Stimulated activated CD4-positive, alpha-beta T cell treated with anti-CD3 and anti-CD28 coated beads, Interleukin-1b, Interleukin-23, amount 100 ng/mL, for 1 hour (primary cell): Measurements from ENCODE around the gene CX3CL1.

Experiments used
- DNase-seq, 2 donors: peaks; one replicate each; pipeline ENCODE4 v3.0.0-alpha.2; 2020; ENCODE audit warnings: low read depth in 2 of 2

The CX3CL1 gene

DNA sequence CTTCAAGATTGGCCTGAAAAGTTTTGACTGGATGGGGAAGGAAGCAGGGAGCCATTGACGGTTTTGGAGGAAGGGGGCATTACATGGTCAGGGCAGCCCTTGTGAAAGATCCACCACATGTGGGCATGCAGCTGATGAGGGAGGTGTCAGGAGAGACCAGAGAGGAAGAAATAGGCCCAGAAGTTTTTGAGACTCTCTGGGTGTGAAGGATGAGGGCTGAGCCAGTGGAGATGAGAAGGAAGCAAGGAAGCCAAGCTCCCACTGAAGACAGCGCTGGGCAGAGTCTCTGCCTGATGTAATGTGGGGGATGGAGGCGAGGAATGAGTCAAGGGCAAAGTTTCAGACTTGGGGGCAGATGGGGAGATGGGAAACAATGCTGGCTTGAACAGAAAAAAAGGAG lies 32.8 kb downstream of the CX3CL1 start:
- no peak for DNase-seq

DNA sequence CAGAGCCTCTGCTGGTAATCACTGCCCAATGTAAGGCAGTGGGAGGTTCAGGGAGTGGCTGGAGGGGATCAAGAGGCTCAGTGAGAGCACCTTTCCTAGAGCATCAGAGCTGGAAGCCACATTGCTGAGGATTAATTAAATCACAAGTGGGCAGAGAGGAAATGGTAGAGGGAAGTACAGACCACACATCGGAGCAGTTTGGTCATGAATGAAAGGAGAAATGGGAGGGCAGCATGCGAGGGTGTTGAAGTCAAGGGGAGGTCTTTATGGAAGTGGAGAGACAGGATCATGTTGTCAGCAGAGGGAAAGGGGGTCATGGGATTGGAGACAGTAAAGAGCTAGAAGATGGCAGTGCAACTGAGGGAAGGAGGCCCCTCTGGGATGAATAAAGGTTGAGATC lies 34.6 kb downstream of the CX3CL1 start:
- DNase-seq = no peak

DNA sequence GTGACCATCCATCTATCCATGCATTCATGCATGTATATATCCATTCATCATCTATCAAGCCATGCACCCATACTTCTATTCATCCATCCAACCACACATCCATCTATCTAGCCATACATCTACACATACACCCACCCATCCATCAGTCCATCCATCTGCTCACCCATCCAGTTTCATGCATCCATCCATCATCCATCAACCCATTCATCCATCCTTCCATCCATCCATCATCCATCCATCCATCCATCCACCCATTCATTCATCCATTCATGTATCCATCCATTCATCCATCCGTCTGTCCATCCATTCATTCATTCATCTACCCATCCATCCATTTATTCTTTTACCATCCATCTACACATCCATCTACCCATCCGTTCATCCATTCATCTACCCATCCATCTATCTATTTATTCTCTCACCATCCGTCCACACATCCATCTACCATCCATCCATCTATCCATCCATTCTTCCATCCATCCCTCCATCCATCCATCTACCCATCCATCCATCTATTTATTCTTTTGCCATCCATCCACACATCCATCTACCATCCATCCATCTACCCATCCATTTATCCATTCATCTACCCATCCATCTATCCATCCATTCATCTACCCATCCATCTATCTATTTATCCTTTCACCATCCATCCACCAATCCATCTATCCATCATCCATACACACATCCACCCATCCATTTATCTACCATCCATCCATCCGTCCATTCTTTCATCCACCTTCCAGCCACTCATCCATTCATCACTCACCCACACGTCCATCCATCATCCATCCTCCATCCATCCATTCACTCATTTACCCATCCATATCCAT lies 35.4 kb downstream of the CX3CL1 start:
- DNase-seq = no peak

DNA sequence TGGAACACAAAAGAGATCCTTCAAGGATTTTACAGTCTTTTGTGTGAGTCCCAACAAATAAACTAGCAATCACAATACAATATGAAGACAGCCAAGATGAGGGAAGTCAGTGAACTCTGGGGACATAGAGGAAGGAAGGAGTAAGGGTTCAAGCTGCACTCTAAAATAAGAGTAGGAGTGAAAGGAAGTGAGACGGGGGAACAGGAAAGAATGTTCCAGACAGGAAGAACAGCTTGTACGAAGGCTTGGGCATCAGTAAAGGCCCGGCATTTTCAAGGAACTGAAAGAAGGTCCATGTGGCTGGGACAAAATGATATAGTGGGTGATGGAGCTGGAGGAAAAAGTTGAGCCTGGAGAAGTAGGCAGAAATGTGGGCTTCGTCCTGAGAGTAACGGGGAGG lies 36.8 kb downstream of the CX3CL1 start:
- DNase-seq = no peak

DNA sequence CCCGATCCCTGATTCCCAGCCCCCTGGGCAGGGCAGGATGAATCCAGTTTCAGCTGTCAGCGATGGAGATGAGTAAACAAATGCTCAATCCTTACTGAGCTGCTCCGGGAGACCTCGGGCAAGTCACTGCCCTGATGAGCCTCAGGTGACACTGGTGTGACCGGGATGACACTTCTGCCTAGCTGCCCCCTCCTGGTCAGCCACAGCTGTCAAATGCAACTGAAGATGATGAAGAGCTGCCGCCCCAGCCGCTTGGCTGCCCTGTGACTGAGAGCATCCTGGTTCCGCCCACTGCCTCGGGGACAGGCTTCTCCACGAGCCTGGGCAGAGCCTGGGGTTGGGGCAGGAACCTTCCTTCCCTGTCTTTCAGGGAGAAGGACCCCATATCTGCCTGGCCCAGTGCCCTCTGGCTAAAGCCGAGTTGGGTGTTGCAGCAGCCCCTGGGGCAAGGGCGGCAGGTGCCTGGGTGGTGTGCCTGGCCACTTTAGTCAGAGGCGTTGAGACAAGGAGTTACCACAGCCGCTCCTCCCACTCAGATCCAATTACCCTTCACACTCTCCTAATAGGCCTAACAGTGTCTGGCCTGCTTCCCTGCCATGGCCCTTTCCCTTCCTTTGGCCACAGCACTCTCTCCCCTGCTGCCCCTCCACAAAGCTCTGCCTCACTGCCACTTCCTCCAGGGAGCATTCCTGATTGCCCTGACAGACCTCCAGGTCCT lies 37.7 kb downstream of the CX3CL1 start:
- DNase-seq = no peak

DNA sequence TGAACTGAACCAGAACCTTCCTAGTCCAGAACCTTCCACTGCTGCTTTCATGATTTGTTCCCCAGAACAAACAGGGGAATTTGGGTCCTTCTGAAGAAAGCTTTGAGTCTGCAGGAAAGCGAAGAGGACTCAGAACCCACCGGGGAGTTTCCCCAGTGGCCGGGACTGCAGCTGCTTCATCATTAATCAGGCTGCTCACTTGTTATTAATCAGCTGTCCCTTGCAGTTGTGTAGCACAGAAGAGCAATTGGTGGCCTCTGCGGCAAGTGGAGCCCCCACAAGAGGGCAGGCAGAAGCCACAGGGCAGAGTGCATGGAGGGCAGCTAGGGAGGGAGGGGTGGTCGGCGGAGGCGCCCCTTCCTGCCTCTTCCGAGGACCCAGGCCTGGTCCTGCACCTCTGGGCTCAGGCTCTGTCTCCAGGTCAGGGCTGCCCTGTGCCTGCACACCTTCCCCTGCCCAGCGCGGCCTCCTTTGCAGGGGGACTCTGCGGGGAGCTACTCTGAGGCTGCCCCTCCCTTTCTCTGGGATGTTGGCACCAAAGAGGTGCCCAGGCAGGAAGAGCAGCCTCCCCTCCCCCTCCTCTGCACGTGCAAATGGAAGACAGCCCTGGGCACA lies 39.2 kb downstream of the CX3CL1 start:
- DNase-seq = no peak

DNA sequence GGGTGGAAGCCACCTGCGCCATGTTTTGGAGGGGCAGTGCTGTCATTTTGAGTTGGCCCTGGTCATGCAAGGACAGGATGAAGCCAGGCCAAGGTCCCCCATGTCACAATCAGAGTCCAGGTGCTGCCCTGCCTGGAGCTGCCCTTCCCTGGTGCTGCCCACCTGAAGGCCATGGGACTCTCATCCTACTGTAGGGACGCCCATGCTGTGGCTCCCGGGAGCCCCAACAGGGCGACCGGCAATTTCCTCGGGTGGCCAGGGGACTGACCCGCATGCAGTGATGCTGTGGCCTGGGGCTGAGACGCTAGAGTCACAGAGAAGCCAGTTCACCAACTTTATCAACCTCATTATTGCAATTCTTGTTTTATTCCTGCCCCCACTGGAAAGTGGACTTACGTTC lies 40.3 kb downstream of the CX3CL1 start:
- no peak for DNase-seq

DNA sequence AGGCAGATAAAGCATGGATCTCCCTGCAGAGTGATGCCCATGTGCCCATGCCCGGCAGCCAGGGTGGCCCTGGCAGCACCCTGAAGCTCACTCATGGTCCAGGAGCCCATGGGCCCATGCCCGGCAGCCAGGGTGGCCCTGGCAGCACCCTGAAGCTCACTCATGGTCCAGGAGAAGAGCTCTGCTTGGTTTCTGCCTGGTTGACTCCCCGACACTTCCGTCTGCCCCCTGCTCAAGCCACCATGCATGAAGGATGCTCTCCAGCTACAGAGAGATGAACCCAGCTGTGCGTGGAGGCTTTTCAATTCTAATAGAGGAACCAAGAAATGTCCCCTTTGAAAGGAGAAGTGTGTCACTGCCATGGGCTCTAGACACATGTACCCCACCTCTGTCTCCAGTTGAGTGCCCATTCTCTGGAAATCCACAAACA lies 41.0 kb downstream of the CX3CL1 start:
- no peak for DNase-seq

DNA sequence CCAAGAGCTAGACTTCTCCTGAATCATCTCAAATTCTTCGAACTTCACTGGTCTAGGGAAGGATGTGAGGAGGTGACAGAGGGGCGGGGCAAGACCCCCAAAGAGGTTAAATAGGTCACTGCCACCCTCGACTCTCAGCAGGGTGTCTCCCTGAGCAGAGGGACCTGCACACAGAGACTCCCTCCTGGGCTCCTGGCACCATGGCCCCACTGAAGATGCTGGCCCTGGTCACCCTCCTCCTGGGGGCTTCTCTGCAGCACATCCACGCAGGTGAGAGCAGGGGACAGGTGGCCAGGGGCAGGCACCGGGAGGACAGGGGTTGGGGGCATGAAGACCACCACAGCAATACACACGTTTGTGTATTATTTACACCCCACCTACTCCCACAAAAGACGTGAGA lies 41.4 kb downstream of the CX3CL1 start:
- DNase-seq = no peak

DNA sequence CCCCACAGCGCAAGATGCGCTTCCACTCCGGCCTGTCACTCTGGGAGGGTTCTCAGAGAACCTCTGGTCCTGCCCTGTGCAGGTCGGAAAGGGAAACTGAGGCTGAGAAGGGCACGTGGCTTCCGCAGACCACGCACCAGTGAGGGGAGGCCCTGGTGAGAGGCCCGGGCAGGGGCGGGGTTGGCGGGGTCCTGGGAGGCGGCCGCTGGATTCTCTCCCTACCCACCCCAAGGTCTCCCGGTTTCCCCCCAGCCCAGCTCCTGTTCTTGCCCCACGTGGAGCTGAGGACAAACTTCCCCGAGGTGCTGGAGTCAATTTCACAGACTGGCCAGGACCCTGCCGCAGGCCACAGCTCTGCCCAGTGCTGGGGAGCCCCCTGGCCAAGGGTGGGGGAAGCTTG lies 43.8 kb downstream of the CX3CL1 start:
- DNase-seq = no peak

DNA sequence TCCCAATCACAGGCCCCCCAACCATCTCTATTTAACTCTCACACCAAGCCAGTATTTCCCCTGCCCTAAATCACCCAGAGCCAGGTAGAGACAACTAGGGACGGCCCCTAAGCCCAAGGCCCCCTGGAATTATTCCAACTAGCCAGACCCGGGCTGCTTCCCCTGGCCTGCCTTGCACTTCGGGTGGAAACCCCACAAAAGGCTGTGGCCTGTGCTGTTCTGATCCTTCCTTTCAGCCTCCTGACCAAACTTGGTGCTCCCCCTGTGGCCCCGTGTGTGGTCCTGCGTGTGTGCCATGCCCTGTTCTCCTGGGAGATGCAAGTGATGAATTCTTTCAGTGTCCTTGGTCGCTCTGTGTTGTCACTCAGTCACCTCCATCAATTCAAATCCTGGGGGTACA lies 47.2 kb downstream of the CX3CL1 start:
- no peak for DNase-seq

DNA sequence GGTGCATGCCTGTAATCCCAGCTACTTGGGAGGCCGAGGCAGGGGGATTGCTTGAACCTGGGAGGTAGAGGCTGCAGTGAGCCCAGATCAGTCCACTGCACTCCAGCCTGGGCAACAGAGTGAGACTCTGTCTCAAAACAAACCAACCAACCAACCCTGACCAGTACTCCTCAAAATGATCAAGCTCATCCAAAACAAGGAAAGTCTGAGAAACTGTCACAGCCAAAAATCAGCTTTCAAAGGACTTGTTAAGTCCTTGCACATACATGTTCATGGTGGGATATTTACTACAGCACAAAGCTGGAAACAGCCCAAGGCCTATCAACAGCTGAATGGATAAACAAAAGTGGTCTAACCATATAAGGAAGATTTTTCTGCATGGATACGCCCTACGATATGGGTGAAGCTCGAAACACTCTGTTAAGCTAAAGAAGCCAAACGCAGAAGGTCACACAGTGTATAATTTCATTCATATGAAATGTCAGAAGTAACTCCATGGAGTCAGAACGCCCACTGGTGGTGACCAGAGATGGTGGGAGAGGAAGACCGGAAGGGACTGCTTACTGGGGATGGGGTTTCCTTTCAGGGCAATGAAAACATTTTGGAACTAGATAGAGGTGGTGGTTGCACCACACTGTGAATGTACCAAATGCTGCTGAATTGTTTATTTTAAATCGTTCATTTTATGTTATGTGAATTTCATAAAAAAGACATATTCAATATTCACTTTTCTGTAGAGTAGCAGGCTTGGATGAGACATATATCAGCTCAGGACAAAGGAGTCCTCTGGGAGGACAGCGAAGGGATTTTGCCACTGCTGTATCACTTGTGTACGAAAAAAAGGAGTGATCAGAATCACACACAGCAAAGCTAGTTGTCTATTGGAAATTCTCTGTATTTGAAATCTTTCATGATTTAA lies 50.0 kb downstream of the CX3CL1 start:
- DNase-seq = no peak

DNA sequence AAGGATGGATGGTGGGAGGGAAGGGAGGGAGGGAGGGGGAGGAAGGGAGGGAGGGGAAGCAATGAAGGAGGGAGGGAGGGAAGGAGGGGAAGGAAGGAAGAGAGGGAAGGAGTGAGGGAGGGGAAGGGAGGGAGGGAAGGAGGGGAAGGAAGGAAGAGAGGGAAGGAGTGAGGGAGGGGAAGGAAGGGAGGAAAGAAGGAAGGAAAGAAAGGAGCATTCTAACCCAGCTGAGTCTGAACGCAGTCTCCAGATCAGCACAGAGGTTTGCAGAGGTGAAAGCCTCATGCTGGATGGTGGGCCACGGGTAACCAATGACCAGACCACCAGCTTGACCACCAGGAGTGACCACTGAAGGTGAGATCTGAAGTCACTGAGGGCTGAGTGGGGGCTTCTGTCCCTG lies 50.9 kb downstream of the CX3CL1 start:
- DNase-seq = no peak

DNA sequence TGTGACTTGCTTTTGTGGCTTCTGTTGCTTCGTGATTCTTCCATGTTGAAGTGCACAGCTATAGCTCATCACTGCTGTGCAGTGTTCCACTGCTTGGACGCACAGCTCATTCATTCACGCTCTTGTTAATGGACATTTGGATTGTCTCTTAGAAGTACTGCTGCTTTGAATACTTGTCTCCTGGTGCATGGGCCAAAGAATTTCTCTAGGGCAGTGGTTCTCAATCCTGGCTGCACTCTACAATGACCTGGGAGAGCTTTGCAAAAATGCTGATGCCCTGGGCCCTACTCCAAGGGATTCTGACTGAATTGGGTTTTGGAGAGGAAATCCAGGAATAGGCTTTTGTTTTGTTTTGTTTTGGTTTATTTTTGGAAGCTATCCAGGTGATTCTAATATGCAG lies 52.3 kb downstream of the CX3CL1 start:
- no peak for DNase-seq

DNA sequence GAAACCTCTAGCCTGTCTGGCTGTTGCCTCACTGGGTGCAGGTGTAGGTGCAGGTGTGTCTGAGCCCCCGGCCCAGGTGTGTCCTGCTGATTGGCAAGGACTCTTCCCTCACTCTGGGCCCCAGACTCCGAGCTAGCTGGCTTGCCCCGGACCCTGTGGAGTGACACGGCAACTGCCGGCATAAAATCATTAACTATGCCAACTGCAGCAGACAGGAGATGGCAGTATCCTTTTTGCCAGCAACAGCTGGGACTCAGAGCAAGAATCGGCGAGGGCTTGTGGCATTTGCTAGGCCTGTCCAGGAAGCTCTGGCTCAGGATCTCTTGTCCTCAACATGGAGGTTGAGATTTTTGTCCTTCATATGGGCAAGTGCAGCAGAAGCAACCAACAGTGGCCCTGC lies 54.1 kb downstream of the CX3CL1 start:
- no peak for DNase-seq

DNA sequence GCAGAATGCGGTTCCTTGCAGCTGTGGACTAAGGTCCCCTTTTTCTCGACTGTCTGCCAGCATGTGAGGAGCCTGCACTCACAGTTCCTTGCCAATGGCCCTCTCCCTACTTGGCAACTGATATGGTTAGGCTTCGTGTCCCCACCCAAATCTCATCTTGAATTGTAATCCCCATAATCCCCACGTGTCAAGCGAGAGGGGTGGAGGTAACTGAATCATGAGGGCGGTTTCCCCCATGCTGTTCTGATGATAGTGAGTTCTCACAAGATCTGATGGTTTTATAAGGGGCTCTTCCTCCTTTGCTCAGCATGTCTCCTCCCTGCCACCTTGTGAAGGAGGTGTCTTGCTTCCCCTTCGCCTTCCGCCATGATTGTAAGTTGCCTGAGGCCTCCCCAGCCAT lies 55.0 kb downstream of the CX3CL1 start:
- DNase-seq = no peak

DNA sequence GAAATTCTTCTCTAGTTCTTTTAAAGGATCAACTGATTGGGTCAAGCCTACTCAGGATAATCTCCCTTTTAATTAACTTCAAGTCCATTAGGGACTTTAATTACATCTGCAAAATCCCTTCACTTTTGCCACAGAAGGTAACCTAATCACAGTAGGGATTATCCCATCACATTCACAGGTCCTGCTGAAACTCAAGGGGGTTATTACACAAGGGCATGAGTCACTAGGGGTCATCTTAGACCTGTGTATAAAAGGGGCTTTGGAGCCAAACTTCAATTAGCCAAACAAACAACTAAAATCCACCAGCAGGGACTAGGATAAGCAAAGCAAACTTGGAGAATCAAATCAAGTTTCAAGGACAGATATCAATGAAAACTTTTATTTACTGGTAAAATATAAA lies 55.5 kb downstream of the CX3CL1 start:
- no peak for DNase-seq

DNA sequence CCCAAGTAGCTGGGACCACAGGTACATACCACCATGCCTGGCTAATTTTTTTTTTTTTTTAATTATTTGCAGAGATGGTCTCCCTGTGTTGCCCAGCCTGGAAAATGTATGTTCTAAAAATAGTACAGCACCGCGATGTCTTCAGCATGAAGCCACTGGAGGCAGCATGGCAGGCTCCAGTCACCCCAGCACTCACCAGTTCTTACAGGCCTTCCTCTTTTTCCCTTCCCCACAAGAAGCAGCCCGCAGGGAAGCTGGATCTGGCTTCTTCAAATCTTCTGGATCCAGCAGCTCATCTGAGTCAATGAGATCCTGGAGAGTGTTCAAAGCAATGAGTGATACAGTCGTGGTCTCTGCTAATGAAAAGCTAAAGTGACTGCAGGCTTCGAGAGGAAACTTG lies 58.7 kb downstream of the CX3CL1 start:
- DNase-seq = no peak

DNA sequence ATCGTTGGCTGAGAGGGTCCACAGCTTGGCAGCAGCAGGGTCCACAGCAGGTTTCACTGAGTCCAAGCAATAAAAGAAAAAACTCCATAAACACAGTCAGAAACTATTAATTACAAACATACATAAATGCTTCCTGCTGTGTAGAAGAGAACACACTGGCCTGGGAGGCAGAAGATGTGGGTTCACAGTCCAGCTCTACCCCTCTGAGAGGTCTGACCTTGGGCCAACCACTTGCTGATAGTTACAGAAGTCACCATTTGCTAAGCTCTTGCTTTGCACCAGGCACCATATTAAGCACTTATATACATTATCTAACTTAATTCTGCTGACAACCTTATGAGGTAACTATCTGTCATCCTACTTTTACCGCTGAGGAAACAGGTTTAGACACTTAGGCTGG lies 60.2 kb downstream of the CX3CL1 start:
- no peak for DNase-seq

DNA sequence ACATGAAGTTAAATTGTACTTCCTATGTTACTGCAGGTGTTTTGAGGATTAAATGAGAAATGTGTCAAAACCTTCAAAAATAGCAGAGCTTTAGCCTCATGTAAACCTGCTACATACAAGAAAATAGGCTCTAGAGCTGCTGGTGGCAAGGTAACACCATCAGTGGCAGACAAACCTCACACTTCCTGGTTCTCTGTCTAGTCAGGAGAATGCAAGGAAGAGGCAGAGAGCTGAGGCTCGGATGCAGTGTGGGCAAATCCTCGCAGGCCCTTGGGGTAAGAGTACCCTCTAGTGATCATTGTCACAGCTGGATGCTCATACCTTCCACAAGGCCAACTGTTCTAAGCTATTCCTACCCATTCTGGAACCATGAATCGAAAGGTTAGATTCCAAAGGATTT lies 60.7 kb downstream of the CX3CL1 start:
- no peak for DNase-seq

DNA sequence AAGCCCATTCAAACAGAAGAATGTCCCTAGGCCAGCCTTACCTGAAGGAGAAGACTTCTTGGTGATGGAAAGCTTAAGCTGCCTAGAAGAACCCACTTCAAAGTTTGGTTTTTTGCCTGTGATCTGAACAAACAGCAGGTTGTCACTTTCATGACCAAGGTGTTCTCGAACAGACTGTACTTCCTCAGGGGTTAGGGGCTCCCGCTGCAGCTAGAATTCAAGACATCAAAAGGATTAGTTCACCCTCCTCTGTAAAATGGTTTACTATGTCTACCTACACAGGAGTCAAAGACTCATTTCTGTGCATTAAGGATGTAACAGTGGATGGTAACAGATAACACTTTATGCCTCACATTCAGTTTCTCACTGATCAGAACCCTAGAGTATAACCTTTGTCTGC lies 61.7 kb downstream of the CX3CL1 start:
- no peak for DNase-seq
